SK-N-SH treated with all-trans-retinoic acid at 6 μM for 48 hours (cell line): ENCODE results near the gene PCDHGB2.

Source experiments
- ARNTL ChIP-seq: fragments of 450-650 bp; formaldehyde crosslinking; IDR thresholded peaks from 2 replicates; pipeline ENCODE4 v1.5.0; 2020; ENCODE audit warnings: low read depth, mild to moderate bottlenecking, moderate library complexity, borderline replicate concordance
- BACH2 ChIP-seq: fragments of 250-450 bp; sonication (Bioruptor Pico); IDR thresholded peaks from 2 replicates; pipeline ENCODE4 v1.9.0; 2021; ENCODE audit warnings: mild to moderate bottlenecking, borderline replicate concordance
- CREB5 ChIP-seq: fragments of 250-450 bp; sonication (Bioruptor Pico); IDR thresholded peaks from 2 replicates; pipeline ENCODE4 v1.5.1; 2020; ENCODE audit warnings: low read depth, mild to moderate bottlenecking, moderate library complexity
- CSDC2 ChIP-seq: fragments of 250-450 bp; sonication (Bioruptor Pico); IDR thresholded peaks from 2 replicates; pipeline ENCODE4 v1.5.0; 2020; ENCODE audit warnings: mild to moderate bottlenecking, moderate library complexity
- ESRRG ChIP-seq: fragments of 250-450 bp; sonication (Bioruptor Pico); IDR thresholded peaks from 2 replicates; pipeline ENCODE4 v1.6.1; 2021; ENCODE audit warnings: mild to moderate bottlenecking
- POU6F1 ChIP-seq: fragments of 250-450 bp; sonication (Bioruptor Pico); IDR thresholded peaks from 2 replicates; pipeline ENCODE4 v1.8.0; 2021; ENCODE audit warnings: low read depth, mild to moderate bottlenecking, moderate library complexity, borderline replicate concordance
- SNAI2 ChIP-seq: fragments of 250-450 bp; sonication (Bioruptor Pico); IDR thresholded peaks from 2 replicates; pipeline ENCODE4 v1.5.0; 2020; ENCODE audit warnings: mild to moderate bottlenecking, moderate library complexity
- TOX ChIP-seq: fragments of 250-450 bp; sonication (Bioruptor Pico); IDR thresholded peaks from 2 replicates; pipeline ENCODE4 v1.8.0; 2021; ENCODE audit warnings: mild to moderate bottlenecking, moderate library complexity, borderline replicate concordance
- ZC3H10 ChIP-seq: fragments of 250-450 bp; sonication (Bioruptor Pico); IDR thresholded peaks from 2 replicates; pipeline ENCODE4 v1.5.1; 2021; ENCODE audit warnings: mild to moderate bottlenecking, moderate library complexity
- ZFP3 ChIP-seq: fragments of 250-450 bp; sonication (Bioruptor Pico); IDR thresholded peaks from 2 replicates; pipeline ENCODE4 v1.5.0; 2020; ENCODE audit warnings: mild to moderate bottlenecking, moderate library complexity
- ZNF8 ChIP-seq: fragments of 450-650 bp; formaldehyde crosslinking; IDR thresholded peaks from 2 replicates; pipeline ENCODE4 v1.5.0; 2020; ENCODE audit warnings: mild to moderate bottlenecking, moderate library complexity
- TF ChIP-seq, protein P1 (sequence below): fragments of 250-450 bp; sonication (Bioruptor Pico); IDR thresholded peaks from 2 replicates; pipeline ENCODE4 v1.8.0; 2020; ENCODE audit warnings: mild to moderate bottlenecking, moderate library complexity, borderline replicate concordance

GRCh38 chr5:141409598-141410306 lies 50.0 kb downstream of the PCDHGB2 start:
- TF ChIP-seq POU6F1 (CRISPR knock-in tag) (no peak), ZFP3 (CRISPR knock-in tag) (no peak), ARNTL (CRISPR knock-in tag) (no peak), BACH2 (no peak), ESRRG (no peak), ZNF8 (no peak), CREB5 (CRISPR knock-in tag) (no peak), ZC3H10 (CRISPR knock-in tag) (no peak), CSDC2 (CRISPR knock-in tag) (no peak), TOX (no peak), SNAI2 (no peak)
- TF ChIP-seq, protein P1, sequence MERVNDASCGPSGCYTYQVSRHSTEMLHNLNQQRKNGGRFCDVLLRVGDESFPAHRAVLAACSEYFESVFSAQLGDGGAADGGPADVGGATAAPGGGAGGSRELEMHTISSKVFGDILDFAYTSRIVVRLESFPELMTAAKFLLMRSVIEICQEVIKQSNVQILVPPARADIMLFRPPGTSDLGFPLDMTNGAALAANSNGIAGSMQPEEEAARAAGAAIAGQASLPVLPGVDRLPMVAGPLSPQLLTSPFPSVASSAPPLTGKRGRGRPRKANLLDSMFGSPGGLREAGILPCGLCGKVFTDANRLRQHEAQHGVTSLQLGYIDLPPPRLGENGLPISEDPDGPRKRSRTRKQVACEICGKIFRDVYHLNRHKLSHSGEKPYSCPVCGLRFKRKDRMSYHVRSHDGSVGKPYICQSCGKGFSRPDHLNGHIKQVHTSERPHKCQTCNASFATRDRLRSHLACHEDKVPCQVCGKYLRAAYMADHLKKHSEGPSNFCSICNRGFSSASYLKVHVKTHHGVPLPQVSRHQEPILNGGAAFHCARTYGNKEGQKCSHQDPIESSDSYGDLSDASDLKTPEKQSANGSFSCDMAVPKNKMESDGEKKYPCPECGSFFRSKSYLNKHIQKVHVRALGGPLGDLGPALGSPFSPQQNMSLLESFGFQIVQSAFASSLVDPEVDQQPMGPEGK (CRISPR knock-in tag): no peak
